ENCODE results near the gene FTH1.

The FTH1 gene

DNA sequence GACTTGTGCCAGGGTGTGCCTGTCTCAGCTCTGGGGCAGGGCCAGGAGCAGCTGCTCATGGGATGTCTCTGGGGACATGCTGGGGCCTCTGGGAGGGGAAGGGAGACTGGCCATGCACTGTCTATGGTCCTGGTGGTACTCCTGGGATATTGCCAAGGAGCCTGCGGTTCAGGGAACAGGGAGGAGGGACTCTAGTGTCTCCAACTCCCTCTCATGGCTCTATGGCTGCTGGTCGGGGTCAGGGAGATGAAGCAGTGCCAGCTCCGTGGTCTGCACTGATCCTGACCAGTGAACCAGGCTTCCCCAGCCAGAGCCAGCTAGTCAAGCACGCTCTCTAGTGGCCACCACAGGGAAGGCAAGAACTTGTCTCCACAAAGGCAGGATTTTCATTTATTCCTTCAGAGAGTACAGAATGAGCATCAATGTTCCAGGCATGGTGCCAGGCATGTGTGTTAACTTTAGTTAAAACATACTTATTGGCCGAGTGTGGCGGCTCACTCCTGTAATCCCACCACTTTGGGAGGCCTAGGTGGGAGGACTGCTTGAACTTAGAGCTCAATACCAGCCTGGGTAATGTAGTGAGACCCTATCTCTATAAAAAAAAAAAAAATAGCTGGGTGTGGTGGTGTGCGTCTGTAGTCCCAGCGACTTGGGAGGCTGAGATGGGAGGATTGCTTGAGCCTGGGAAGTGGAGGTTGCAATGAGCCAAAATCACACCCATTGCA is 19.8 kb downstream of the FTH1 start:
- DNase-seq: peak; percentile 51

DNA sequence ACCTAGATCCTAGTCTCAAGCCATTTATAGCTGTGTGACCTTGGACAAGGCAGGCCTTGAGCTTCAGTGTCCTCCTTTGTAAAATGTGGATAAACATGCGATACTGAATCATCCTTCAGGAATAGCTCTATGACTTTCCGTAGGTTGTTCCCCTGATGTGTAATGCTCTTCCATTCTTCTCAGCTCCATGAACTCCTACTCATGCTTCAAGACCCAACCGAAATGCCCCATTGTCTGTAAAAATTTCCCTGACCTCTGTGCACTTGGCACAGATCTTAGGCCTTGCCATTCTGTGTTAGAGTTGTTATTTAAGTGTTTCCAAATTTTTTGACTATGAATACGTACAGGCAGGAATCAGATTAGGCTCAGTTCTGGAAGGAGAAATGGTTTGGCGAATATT is 20.5 kb downstream of the FTH1 start:
- no peak for DNase-seq

DNA sequence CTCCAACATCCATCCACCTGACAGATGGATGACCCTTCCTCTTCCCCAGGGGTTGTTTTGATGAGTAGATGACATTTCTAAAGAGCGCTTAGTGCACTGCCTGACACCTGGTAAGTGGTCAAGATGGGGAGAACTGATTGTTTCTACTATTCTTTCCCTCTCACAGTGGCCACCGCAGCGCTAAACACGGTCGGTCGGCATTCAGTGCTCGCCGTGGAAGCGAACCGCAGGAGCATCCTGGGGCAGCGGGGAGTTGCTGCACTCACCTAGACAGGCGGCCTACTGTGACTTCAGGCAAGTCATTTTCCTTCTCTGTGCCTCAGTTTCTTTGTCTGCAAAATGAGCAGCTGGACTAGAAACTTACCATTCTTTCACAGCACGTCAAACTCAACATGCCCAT is 22.2 kb downstream of the FTH1 start:
- no peak for DNase-seq

DNA sequence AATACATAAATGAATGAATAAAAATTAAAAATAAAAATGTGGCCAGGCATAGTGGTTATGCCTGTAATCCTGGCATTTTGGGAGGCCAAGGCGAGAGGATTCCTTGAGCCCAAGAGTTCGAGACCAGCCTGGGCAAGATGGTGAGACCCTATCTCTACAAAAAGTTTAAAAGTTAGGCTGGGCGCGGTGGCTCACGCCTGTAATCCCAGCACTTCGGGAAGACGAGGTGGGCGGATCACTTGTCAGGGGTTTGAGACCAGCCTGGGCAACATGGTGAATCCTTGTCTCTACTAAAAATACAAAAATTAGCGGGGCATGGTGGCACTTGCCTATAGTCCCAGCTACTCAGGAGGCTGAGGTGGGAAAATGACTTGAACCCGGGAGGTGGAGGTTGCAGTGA is 27.0 kb downstream of the FTH1 start:
- DNase-seq: no peak

DNA sequence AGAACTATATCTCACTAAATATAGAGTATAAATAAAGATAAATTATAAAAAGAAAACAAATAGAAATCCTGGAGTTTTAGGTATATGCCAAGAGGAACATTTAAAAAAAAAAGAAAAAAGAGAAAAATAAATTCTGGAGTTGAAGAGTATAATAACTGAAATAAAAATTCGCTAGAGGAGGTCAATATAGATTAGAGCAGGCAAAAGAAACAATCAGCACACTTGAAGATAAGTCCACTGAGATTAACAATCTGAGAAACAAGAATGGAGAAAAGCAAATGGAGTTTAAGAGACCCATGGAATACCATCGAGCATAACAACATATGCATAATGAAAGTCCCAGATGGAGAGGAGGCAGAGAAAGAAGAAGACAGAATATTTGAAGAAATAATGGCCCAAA is 31.6 kb downstream of the FTH1 start:
- no peak for DNase-seq

DNA sequence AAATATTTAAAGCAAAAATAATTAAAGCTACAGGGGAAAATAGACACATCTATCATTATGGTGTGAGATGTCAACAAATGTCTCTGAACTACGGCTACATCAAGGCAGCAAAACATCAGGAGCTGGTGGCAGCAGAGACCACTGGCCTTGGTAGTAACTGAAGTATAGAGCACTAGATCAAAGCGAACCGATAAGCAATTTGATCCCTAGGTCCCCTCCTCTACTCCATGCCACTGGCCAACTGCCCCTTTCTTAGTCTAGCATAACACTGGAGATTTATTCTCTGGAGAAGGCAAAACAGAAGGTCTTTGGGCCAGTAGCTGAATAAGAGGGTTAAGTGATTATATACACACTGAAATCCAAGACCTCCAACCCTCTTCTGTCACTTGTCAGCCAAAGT is 36.5 kb downstream of the FTH1 start:
- no peak for DNase-seq

DNA sequence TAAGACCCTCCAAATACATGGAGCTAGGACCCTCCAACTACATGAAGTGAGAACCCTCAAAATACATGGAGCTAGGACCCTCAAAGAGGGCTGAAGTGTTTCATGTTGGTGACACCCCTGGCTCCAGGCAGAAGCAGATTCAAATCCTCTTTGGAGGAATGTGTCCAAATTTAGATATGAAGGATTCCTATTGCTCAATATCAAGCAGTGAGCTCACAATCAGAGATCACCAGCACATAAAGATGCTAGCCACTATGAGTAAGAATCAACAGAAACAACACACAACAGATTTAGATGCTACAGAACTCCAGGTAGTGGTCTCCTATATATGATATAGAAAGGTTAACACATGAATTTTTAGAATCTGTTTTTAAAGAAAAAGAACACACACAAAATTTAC is 38.8 kb downstream of the FTH1 start:
- DNase-seq: no peak

DNA sequence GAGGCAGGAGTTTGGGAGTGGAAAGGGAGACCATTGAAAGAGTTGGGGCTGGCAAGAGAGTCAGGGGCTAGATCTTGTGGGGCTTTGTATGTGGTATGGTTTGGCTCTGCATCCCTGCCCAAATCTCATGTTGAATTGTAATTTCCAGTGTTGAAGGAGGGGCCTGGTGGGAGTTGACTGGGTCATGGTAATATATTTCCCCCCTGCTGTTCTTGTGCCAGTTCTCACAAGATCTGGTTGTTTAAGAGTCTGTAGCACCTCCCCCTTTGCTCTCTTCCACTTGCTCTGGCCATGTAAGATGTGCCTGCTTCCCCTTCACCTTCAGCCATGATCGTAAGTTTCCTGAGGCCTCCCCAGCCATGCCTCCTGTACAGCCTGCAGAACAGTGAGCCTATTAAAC is 39.9 kb downstream of the FTH1 start:
- no peak for DNase-seq

DNA sequence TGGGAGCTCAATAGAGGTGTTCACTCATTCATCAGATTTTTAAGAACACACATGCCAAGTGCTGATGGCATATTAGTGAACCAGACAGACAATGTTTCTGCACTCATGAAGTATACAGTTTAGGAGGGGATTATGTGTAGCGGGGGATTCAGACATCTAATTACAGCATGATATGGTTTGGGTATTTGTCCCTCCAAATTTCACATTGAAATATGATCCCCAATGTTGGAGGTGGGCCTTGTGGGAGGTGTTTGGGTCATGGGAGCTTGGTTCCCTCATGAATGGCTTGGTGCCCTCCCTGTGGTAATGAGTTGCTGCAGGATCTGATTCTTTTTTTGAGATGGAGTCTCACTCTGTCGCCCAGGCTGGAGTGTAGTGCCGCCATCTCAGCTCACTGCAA is 41.2 kb downstream of the FTH1 start:
- no peak for DNase-seq

DNA sequence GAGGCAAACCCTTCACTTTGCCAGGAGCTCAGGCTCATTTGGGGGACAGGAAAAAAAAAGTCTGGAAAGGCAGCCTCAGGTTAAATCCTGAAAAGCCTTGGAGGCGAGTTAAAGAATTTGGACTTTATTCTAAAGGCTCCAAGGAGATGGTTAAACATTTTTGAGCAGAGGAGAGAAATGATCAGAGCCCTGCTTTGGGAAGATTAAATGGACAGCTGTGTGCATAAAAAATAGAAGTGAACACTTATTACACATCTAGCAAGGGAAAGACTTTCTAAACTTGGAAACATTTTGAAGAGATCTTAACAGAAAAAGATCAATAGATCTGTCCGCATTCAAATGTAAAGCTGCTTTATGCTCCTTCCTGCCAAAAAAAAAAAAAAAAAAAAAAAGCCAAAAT is 41.7 kb downstream of the FTH1 start:
- no peak for DNase-seq

DNA sequence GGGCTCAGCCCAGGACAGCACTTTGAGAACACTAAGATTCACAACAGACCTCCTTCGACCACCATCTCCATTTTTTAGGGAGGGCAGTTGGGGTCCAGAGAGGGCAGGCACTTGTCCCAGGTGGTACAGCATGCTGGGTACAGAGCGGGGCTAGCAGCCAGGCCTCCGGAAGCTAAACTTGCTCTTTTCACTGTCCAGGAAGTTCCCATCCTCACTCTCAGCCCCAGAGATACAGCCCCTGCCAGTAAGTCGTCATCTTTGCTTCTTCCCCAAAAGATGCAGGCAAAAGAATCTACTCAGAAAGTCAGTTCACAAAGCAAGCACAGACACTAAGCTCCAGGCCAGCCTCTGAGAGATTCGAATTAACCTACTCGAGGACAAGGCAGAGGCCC is 43.4 kb downstream of the FTH1 start:
- no peak for DNase-seq

DNA sequence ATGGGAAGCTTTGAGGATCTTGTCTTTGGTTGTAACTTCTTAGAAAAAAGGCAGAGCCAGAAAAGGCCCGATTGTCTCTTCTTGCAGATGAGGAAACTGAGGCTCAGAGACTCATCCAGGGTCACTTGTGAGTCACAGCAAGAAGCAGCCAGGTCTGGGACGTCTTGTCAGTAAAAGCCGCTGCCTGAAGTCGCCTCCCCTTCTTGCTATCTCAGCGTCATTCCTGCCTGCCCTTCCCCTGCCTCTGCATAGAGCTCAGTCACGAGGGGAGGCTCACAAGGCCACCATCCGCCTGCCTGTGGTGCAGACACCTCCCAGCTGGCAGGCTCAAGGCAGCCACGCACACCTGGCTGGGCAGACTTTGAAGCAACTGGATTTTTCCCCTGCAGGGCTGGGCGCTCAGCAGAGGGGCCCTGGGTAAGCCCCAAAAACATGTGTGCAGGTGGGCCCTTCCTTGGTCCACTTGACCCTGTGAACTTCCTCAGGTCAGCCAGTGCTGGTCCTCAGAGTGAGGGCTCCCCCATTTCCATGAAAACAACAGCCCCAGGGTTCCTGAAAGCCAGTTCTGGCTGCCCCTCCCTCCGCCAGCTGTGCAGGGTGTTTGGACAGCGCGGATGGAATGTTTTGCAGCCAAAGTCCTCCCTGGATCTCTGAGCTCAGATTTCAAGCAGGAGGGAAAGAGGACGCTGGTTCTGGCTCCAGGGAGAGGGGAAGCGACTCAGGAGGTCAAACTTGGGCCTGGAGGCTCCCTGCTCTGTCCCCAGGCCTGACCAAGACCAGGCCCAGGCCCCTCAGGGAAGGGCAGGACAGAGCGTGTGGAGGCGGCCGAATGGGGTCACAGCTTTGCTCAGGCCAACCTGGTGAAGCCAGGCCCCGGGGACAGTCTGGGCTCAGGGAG is 44.0 kb downstream of the FTH1 start:
- DNase-seq: no peak

DNA sequence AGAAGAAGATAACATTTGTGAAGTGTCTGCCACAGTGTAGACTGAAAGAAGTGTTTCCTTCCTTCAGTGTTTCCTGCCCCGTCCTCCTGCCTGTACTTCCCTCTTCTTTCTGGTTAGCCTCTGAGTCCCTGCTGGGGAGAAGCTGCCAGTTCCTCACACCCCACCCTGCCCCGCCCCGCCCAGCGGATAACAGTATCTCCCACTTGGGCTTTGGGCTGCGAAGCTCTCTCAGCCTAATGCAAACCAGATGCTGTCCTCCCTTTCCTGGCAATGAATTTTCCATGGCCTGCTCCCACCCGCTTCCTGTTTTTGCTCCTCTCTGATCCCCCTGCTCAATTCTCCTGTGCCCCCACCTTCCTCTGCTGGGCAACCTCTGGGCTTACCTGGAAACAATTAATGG is 44.9 kb downstream of the FTH1 start:
- DNase-seq: no peak

DNA sequence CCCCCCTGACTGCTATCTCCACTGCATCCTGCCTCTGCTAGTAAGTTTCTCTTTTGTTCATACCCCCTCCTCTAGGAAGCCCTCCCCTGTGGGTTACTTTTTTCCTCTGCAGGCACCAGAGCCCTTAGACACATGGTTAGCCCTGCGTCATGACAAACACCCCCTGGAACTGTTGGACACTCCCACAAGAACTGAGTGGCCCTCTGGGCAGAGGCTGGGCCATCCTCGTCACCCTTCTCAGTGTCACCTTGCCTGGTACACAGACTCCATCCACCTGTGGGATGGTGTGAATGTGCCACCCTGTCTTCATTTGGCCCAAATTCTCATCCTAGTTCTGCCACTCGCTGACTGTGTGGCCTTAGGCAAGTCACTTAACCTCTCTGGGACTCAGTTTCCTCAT is 46.0 kb downstream of the FTH1 start:
- no peak for DNase-seq

DNA sequence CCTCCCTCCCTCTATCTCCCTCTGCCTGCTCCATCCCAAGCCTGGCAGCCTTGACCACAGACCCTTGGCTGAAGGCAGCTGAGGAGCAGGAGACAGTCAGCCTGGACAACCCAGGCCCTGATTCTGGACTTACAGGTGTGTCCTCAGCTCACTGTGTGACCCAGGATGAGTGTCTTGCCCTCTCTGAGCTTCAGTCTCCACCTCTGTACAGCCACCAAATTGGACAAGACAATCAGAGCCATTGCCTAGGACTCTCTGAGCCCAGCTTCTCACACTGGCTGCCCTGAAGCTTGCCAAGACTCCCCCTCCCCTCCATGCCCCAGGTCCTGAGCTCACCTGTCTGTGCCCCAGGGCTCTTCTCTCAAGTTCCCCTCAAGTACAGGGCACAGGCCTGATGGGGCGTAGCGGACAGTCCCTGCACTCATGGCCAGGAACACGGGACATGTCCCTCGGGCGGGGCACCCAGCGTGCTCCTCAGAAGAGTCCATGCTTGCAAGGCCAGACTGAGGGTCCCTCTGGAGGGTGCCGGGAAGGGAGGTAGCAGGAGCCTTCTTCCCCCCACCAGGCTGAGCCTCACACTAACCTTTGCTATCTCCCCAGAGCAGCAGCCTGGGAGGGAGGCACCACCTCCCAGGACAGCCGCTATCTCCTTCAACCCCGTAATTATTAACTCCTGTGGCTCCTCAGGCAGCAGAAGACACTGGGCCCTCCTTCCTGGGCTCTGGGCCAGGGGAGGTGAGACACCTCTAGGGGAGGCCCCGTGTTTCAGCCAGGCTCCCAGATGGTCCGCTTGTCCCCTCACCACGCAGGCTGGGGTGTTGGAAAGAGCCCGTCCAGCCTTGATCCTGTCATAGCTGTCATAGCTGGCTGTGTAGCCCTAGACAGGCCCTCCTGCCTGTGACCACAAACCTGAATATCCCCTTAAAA is 47.5 kb downstream of the FTH1 start:
- DNase-seq: no peak

DNA sequence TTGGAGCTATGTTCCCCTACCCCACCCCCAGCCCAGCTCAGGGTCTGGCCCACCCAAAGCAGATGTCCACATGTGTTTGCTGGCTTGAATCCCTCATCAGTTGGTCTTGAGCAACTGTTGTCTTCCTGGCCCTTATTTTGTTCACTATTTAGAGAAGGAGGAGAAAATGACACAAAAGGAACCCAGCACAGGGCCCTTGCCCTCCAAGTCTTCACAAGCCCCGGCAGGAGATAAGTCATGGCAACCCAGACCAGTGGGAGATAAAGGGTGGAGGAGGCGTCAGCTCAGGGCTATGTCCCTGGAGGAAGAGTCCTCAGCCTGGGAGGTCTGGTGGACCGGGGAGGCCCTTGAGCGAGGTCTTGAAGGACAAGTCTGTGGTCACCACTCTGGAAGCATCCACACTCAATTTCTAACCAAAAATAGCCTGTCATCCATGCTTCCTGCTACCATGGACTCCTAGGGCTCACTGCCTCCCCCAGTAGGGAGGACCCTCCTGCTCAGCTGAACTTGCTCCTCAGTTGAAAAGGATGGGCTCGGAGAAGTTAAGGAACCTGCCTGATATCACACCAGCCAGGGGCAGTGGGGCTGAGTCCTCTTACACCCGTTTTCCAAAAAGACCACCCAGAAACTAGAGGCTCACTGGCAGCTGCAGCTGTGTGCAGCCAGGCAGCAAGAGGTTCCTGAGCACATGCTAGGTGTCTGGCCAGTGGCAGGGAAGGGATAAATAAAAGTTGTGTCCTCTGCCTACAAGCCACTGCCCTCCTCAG is 48.3 kb downstream of the FTH1 start:
- DNase-seq: no peak

DNA sequence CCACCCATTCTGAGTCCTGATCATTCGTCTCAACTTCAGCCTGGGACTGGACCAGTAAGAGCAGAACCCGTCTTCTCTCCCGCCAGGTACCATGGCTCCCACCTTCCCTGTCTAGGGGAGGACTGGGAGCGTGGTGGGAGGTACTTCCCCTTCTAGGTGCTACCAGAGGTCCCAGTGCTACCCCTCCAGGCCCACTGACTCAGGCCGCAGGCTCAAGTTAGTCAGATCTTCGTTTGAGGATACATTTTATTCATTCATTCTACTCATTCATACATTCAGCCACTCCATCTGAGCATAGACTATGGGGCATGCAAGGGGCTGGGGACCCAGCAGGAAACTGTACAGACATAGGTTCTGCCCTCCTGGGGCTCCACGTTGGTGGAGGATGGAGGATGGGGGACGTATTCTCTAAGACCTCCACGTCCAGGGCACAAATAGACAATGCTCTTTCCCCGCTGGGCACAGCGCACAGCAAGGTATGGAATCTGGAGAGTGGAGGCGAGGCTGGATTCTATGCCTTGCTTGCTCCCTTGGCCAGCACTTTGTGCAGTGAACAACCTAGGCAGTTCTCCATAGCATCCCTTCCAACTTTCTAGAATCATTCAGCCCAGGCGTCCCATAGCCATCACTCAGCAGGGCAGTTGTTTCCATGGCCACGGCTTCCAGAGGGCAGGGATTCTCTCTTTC is 49.0 kb downstream of the FTH1 start:
- no peak for DNase-seq

DNA sequence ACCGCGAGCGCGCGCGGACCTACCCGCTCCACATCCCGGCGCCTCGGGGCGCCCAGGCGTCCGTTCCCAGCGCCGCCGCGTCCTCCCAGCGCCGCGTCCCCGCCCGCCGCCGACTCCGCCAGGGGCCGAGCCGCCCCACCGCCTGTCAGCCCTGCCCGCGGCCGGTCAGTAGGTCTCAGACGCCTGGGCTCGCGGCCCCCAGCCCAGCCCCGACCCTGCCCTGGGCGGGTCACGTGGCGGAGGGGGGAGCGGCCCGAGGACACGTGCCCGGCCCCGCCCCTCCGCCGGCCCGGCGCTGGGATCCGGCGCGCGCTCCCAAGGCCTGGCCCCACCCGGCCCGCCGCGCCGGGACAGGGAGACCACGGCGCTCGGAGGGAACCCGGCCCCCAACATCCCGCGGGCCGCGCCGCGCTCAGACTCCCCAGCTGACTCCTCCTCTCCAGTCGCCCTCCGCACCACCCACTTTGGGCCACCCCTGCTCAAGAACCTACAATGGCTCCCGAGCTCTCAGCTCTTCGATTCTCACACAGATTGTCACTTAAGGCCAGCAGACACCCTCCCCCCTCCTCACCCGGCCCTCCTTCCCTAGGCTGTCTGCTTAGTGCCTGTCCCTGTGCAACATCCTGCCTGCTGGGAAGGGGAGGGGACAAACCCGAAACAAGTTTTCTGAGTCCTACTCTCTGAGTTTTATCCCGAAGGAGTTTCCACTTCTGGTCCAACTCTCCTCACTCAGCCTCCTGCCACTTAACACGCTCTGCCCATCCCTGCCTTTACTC is 49.9 kb downstream of the FTH1 start, which contains the start of gene RAB3IL1:
Gene RAB3IL1, minus strand, starts transcription at position 233 of the 776 bp plus-strand sequence. Its CDS starts 199 bp downstream, at position 34.
- DNase-seq: no peak

DNA sequence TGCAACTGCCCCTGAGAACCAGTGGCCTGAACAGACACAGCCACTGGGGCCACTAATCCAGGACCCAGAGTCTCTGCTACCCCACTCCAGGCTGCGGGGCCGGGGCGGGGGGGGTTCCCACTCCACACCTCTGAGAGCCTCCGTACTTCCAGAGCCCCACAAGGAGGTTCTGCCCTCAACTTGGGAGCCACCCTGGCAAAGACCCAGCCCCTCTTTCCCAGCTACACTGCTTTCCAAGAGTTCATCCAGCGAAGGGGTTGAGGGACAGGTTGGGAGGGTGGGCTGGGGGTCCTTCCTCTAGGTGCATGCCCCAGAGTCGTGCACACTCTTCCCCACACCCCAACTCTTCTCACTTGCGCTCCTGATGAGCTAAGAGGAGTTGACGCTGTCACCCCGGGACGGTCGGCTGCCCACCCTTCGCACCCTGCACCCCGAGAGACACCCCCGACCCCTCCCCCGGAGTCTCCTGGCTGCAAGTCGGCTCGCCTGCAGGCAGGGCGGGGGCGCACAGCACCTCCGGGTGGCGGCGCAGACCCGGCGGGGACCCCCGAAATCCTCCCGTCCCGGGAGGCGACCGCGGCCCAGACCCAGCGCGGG is 50.6 kb downstream of the FTH1 start:
- no peak for DNase-seq

DNA sequence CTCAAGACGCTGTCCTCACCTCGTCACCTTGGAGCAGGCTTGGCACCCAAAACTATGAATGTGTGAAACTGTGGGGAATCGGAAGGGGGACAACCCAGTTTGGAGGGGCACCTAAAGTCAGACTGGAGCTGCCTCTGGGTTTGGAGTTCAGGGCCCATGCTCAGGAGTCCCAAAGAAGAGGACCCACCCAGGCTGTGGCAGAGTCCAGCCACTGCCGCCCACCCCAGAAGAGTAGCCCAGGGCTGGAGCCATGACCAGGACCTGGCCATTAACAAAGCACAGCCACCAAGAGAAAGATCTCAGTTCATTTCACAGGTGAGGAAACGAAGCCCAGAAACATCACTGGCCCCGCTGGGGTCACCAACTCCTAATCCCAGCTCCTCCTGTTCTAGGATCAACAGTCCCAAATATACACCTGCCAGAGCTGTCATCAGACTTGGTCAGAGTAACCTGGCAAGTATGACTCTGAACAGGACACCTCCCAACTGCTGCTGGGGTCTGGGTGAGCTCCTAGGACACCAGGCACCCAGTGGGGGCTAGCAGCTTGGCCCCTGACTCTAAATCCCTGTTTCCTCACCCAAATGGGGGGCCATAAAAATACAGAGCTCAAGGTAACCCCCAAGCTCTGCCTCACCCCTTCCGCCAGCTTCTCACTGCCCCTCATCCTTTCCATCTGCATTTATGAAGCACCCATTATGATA is 52.8 kb downstream of the FTH1 start:
- DNase-seq: no peak

Data from stimulated activated naive CD4-positive, alpha-beta T cell treated with Interleukin-2 at 50 U/mL for 16 hours (primary cell).